ELF-1 (cell line): ENCODE data around the gene CLEC2A.

Experiments
- DNase-seq: peaks from one replicate; pipeline ENCODE4 v3.0.0-alpha.2; 2016; ENCODE audit warnings: low read depth, low spot score

Gene CLEC2A

GRCh38 chr12:9935026-9935425 lies 2.9 kb upstream of the CLEC2A start:
- DNase-seq: no peak

- DNase-seq: no peak
Observed at GRCh38 chr12:9933958-9934357, 1.8 kb upstream of the CLEC2A start.

GRCh38 chr12:9931245-9931644 lies 925 bp downstream of the CLEC2A start:
- no peak for DNase-seq

DNA sequence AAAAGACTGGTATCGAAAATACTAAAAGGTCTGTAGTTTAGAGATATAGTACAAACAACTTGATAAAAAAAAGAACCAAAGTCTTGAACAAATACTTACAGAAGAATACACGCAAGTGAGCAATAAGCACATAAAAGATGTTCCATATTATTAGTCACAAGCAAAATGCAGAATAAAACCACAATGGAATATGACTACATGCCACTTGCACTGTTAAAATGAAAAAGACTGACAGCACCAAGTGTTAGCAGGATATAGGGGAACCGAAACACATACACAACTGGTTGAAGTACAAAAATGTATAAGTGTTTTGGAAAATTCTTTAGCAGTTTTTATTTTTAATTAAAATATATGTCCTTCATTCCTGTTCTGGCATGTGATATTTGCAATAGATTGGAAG lies 3.6 kb downstream of the CLEC2A start:
- no peak for DNase-seq

GRCh38 chr12:9926876-9927275 lies 5.3 kb downstream of the CLEC2A start:
- DNase-seq: no peak

GRCh38 chr12:9925705-9926393 lies 6.3 kb downstream of the CLEC2A start:
- peak; percentile 38 for DNase-seq

DNA sequence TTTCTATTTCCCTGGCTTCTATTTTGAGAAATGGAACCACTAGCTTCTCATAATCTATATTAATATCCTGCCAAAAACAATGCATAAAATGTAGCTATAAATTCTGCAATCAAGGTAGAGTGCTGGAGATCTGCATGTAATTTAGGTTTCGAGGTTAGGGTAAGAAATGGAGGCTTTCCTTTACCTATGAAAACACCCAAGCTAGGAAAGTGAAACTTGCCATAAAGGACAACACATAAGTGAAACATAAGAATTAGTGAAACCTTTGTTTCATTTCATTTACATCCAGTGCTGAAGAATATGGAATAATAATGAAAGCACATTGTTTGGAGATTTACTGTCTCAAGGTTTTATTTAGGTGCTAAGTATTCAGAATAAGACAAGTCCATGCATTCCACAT lies 9.7 kb downstream of the CLEC2A start:
- DNase-seq: no peak

DNA sequence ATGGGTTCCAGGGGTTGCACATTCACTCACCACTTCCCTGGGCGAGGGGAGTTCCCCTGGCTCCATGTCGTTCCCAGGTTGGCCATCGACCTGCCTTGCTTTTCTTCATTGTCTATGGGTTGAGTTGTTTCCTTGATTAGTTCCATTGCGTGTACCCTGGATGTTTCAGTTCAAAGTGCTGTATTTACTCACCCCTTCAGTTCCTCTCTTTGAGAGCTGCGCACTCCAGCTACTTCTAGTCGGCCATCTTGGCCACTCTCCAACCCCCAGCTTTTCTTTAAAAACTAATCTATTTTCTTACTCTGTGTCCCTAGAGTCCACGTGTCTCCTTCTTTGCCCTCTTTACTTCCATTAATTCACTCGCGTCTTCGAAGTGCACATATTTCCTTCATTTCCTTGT lies 11.7 kb downstream of the CLEC2A start:
- DNase-seq: no peak

DNA sequence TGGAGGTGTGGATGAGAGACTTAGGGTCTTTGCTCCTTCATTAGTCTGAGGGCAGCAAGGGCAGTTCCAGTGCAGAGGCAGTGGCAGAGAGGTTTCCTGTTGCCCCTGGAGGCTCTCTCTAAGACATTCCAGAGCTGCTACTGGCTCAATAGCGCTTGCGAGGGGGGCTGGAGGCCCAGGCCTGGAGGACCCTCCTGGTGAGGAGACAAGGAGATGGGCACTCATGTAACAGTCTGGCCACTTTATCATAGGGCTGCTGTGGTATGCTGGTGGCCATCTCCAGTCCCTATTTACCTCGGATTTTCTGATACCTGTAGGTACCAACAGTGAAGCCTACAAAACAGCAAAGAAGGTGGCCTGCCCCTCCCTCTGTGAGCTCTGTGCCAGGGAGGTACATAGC lies 12.7 kb downstream of the CLEC2A start:
- no peak for DNase-seq

DNA sequence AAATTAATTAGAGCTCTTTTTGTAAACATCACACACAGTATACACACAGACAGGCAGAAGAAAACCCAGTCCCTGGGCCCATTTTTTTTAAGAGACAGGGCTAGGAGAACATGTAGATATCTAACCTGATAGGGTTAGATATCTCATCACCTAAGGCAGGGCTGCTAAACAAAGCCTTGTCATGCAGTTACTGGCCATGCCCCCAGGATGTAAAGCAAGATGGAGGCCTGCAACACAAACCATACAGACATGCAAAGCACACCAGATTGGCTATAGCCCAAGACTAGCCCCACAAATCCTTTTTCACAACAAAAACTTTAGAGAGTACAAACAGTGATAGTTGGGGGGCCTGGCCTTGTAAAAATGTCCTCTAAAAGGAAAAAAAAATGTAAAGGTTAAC lies 20.5 kb downstream of the CLEC2A start:
- DNase-seq: no peak

DNA sequence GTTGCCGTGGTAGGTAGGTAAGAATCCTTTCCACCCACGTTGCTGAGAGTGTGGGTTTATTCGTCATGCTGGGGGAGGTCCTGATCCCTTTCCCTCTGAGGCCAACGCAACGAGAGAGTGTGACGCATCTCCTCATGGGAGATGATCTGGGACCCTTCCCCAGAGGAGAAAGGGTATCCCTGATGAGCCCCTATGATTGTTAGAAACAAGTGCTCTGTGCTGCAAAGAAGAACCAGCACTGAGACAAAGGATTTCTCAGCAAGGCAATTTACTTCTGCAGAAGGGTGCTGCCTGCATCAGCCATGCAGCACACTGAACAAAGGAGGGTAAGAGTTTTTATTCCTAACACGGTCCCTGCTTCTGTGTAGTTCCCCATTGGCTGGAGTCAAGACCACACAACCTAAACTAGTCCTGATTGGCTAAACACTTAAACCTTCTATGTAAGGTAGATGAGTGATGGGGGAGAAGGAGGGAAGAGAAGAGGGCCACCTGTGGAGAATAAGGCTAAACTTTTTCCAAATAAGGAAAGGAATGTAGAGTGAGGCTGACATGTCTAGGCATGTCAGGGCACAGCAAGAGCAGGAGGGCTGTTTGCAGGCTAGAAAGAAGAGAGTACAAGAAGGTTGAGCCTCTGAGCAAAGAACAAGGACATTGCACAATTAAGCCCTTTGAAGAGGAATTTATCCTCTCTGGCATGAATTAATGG lies 21.3 kb downstream of the CLEC2A start:
- DNase-seq: no peak

DNA sequence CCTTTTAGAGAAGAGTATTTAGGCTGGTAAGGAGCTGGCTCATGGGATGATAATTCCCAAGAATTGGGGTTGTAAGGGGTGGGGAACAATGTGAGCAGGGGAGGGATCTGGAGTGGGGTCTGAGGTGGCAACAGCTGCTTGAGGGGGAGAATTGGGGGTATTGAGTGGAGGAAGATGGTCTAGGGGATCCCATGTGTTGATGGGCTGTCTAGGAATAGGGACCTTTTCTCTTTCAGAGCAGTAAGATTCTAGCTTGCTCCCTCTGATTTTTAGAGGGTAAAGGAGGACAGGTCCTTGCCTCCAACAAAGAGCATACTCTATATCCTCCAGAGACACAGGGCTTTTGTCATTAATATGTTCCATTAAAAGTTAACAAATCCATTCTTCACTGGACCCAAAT lies 22.4 kb downstream of the CLEC2A start:
- DNase-seq: no peak

DNA sequence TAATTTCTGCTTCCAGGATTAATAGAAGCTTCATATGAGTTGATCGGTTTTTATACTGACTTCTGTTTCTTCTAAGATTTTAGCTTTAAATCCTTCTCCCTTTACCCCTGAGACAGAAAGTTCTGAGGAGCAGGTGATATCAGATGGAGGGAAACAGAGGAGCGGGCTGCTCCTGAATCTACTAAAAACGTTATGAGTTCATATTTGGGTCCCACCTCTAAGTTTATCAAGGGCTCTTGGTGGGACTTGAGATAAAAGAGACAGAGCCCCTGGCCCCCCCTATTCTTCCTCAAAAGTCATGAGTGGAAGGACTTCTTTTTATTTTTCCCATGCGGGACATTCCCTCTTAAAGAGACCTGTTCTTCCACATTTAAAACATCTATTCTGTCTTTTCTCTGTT lies 23.8 kb downstream of the CLEC2A start:
- DNase-seq: no peak

DNA sequence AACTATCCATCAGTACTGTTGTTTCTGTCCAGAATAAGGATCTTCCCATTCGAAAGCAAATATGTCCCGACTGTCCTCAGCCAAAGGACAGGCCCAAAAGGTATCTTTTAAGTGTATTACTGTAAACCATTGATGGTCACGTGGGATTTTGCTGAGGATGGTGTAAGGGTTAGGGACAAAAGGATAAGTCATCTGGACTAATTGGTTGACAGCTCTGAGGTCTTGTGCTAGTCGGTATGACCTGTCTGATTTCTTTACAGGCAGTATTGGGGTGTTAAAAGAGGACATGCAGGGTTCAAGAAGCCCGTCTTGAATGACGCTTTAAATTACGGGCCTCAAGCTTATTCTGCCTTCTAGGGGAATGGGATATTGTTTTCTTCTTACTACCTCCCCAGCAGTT lies 24.4 kb downstream of the CLEC2A start:
- no peak for DNase-seq

- no peak for DNase-seq
Observed at GRCh38 chr12:9906873-9907272, 25.3 kb downstream of the CLEC2A start.

- no peak for DNase-seq
Observed at GRCh38 chr12:9902539-9903228, 29.5 kb downstream of the CLEC2A start.

GRCh38 chr12:9900930-9901329 lies 31.2 kb downstream of the CLEC2A start:
- no peak for DNase-seq

DNA sequence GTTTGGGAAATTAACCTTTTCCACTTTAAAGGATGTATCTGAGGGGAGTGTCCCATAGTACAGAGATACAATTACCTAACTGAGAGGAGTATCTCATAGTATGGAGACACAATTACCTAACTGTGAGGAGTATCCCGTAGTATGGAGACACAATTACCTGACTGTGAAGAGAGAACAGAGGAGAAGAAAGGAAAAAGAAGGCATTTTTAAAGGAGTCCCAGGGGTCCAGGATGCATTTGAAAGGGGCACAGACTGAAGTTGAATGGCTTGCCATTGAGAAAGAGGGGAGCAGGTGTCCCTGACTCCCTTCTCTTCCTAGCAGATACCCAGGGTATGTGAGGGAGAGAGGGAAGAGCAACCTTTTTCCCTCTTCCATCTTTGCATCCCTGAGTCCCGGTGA lies 33.0 kb downstream of the CLEC2A start:
- DNase-seq: no peak

DNA sequence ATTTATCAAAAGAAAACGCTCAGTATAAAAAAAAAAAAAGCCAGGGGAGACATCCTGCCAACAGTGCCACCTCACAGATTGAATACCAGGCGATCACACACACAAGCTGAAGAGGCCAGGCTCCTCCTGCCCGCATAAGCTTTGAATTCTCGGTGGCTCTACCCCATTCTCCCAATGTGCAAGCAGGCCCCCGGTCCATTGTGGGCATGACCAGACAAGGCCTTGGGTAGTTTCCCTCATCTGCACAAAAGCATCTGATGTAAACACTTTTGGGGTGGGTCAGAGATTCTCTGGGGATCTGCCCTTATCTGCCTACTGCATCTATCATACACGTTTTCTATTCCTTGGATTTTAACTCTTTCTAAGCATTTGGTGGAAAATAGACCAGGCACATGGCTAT lies 34.6 kb downstream of the CLEC2A start:
- DNase-seq: no peak

GRCh38 chr12:9895215-9895971 lies 36.8 kb downstream of the CLEC2A start:
- DNase-seq: no peak

GRCh38 chr12:9888665-9889273 lies 43.4 kb downstream of the CLEC2A start:
- DNase-seq: no peak

DNA sequence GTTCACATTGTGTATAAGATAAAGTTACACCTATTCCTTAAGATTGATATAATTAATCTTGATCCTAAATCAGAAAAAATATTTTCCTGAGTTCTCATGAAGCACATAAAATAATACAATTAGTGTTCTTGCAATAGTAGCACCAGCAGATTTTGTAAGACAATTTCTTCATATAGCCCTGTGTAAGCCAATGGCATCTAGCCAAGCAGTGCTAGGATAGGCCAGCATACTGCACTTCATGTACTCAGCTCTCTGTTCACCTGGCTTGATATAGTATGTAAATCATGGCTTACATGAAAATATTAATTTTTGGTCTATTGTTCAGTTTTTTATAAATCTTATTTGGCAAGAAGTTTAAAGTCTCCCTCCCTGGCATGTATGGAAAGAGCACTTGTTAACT lies 49.0 kb downstream of the CLEC2A start:
- DNase-seq: no peak
